ENCODE results near the gene SPTB. TPM values are rescaled to one million over a fixed set of nuclear protein-coding genes. Genes with fewer than 3 reads are reported as not detected.

Gene SPTB

GRCh38 chr14:64700290-64700689, 179.4 kb downstream of the SPTB start:
- Histone ChIP-seq H2BK120ac (ENCODE audit: low read depth, low read length) (no peak overlapping the region), H2BK12ac (ENCODE audit: low read length) (no peak overlapping the region), H2AFZ (ENCODE audit: low read length) (no peak overlapping the region), H3K23ac (ENCODE audit: low read depth, low read length, poor library complexity) (no peak overlapping the region), H2BK5ac (ENCODE audit: low read length) (no peak overlapping the region), H4K91ac (ENCODE audit: low read depth, low read length, poor library complexity) (no peak overlapping the region), H3K9ac (ENCODE audit: low read depth, low read length, poor library complexity) (no peak overlapping the region), H3K27ac (replicated peaks; ENCODE audit: low read length) (no peak overlapping the region), H3K4me2 (ENCODE audit: insufficient read depth, low read length, poor library complexity, severe bottlenecking) (no peak overlapping the region), H3K27me3 (ENCODE audit: control insufficient read depth in 3 of 3, insufficient read depth in 3 of 3, low read depth in 1 of 3, low read length in 3 of 3) (peaks cover 0 to 73% (median 0%) of the 10 kb centered on the region in 3 experiments), H3K18ac (ENCODE audit: low read length) (no peak overlapping the region), H3K79me1 (ENCODE audit: low read depth, low read length) (peaks cover 3% of the 10 kb centered on the region), H3K36me3 (replicated peaks in 1 of 2; ENCODE audit: control insufficient read depth in 2 of 2, insufficient read depth in 2 of 2, low read length in 2 of 2) (no peaks in the 10 kb centered on the region), H4K8ac (ENCODE audit: low read depth, low read length) (no peak overlapping the region), H3K4me3 (ENCODE audit: low read length in 2 of 2) (no peak overlapping the region), H3K4ac (ENCODE audit: low read length) (no peak overlapping the region), H2BK15ac (ENCODE audit: low read length) (no peak overlapping the region), H3K9me3 (replicated peaks in 1 of 2; ENCODE audit: control insufficient read depth in 2 of 2, insufficient read depth in 1 of 2, low read depth in 1 of 2, low read length in 2 of 2) (no peaks in the 10 kb centered on the region), H2AK5ac (ENCODE audit: low read depth, low read length) (no peak overlapping the region), H3K14ac (ENCODE audit: low read length) (no peak overlapping the region), H3K4me1 (ENCODE audit: control insufficient read depth in 2 of 2, insufficient read depth in 1 of 2, low read depth in 1 of 2, low read length in 2 of 2) (peaks cover 11 to 13% of the 10 kb centered on the region in 2 donors)
- no CpG with 5 or more reads among the region's 2 CpGs for WGBS, 2 donors (ENCODE audit: extremely low coverage in 2 of 2, insufficient read length in 2 of 2, insufficient replicate concordance in 1 of 2)
- no peak for DNase-seq (ENCODE audit: low spot score)

- Histone ChIP-seq H2BK15ac (ENCODE audit: low read length) (no peak overlapping the region), H3K9ac (ENCODE audit: low read depth, low read length, poor library complexity) (no peak overlapping the region), H3K4me3 (ENCODE audit: low read length in 2 of 2) (no peak overlapping the region), H3K27me3 (ENCODE audit: control insufficient read depth in 3 of 3, insufficient read depth in 3 of 3, low read depth in 1 of 3, low read length in 3 of 3) (peaks cover 0 to 83% (median 0%) of the 10 kb centered on the region in 3 experiments), H2BK120ac (ENCODE audit: low read depth, low read length) (no peak overlapping the region), H3K18ac (ENCODE audit: low read length) (no peak overlapping the region), H4K91ac (ENCODE audit: low read depth, low read length, poor library complexity) (no peak overlapping the region), H3K14ac (ENCODE audit: low read length) (no peak overlapping the region), H3K4me2 (ENCODE audit: insufficient read depth, low read length, poor library complexity, severe bottlenecking) (no peak overlapping the region), H2BK12ac (ENCODE audit: low read length) (no peak overlapping the region), H2BK5ac (ENCODE audit: low read length) (no peak overlapping the region), H3K27ac (replicated peaks; ENCODE audit: low read length) (no peak overlapping the region), H3K23ac (ENCODE audit: low read depth, low read length, poor library complexity) (no peak overlapping the region), H3K79me1 (ENCODE audit: low read depth, low read length) (no peaks in the 10 kb centered on the region), H2AFZ (ENCODE audit: low read length) (no peak overlapping the region), H3K4me1 (ENCODE audit: control insufficient read depth in 2 of 2, insufficient read depth in 1 of 2, low read depth in 1 of 2, low read length in 2 of 2) (peaks cover 12 to 13% of the 10 kb centered on the region in 2 donors), H3K9me3 (replicated peaks in 1 of 2; ENCODE audit: control insufficient read depth in 2 of 2, insufficient read depth in 1 of 2, low read depth in 1 of 2, low read length in 2 of 2) (no peaks in the 10 kb centered on the region), H4K8ac (ENCODE audit: low read depth, low read length) (no peak overlapping the region), H3K36me3 (replicated peaks in 1 of 2; ENCODE audit: control insufficient read depth in 2 of 2, insufficient read depth in 2 of 2, low read length in 2 of 2) (no peaks in the 10 kb centered on the region), H2AK5ac (ENCODE audit: low read depth, low read length) (no peak overlapping the region), H3K4ac (ENCODE audit: low read length) (no peak overlapping the region)
- WGBS, 2 donors (ENCODE audit: extremely low coverage in 2 of 2, insufficient read length in 2 of 2, insufficient replicate concordance in 1 of 2), result no CpG with 5 or more reads among the region's 7 CpGs
- no peak for DNase-seq (ENCODE audit: low spot score)
These were observed 180.8 kb downstream of the SPTB start for GRCh38 chr14:64698903-64699302.

GRCh38 chr14:64696355-64696857, 183.3 kb downstream of the SPTB start:
- no peaks in the 10 kb centered on the region for H3K36me3 ChIP-seq (replicated peaks in 1 of 2; ENCODE audit: control insufficient read depth in 2 of 2, insufficient read depth in 2 of 2, low read length in 2 of 2)
- no peaks in the 10 kb centered on the region for H3K79me1 ChIP-seq (ENCODE audit: low read depth, low read length)
- no peak overlapping the region for H2BK120ac ChIP-seq (ENCODE audit: low read depth, low read length)
- no peak overlapping the region for H2BK15ac ChIP-seq (ENCODE audit: low read length)
- H4K8ac ChIP-seq (ENCODE audit: low read depth, low read length), result no peak overlapping the region
- no peak overlapping the region for H3K27ac ChIP-seq (replicated peaks; ENCODE audit: low read length)
- no peak overlapping the region for H2AFZ ChIP-seq (ENCODE audit: low read length)
- H2BK12ac ChIP-seq (ENCODE audit: low read length), result peak overlapping the region; percentile 10
- no peak overlapping the region for H3K4me3 ChIP-seq (ENCODE audit: low read length in 2 of 2)
- no peak overlapping the region for H3K18ac ChIP-seq (ENCODE audit: low read length)
- WGBS, 2 donors (ENCODE audit: extremely low coverage in 2 of 2, insufficient read length in 2 of 2, insufficient replicate concordance in 1 of 2), result no CpG with 5 or more reads among the region's 4 CpGs
- no peak overlapping the region for H3K9ac ChIP-seq (ENCODE audit: low read depth, low read length, poor library complexity)
- H3K4ac ChIP-seq (ENCODE audit: low read length), result no peak overlapping the region
- DNase-seq (ENCODE audit: low spot score), result no peak
- H2BK5ac ChIP-seq (ENCODE audit: low read length), result no peak overlapping the region
- no peak overlapping the region for H2AK5ac ChIP-seq (ENCODE audit: low read depth, low read length)
- no peak overlapping the region for H3K4me2 ChIP-seq (ENCODE audit: insufficient read depth, low read length, poor library complexity, severe bottlenecking)
- H3K14ac ChIP-seq (ENCODE audit: low read length), result no peak overlapping the region
- no peak overlapping the region for H4K91ac ChIP-seq (ENCODE audit: low read depth, low read length, poor library complexity)
- no peaks in the 10 kb centered on the region for H3K9me3 ChIP-seq (replicated peaks in 1 of 2; ENCODE audit: control insufficient read depth in 2 of 2, insufficient read depth in 1 of 2, low read depth in 1 of 2, low read length in 2 of 2)
- H3K27me3 ChIP-seq (ENCODE audit: control insufficient read depth in 3 of 3, insufficient read depth in 3 of 3, low read depth in 1 of 3, low read length in 3 of 3), result peaks cover 0 to 58% (median 0%) of the 10 kb centered on the region in 3 experiments
- peaks cover 4 to 15% of the 10 kb centered on the region in 2 donors for H3K4me1 ChIP-seq (ENCODE audit: control insufficient read depth in 2 of 2, insufficient read depth in 1 of 2, low read depth in 1 of 2, low read length in 2 of 2)
- H3K23ac ChIP-seq (ENCODE audit: low read depth, low read length, poor library complexity), result no peak overlapping the region

Small RNA genes within 50 kb of the gene (small RNA-seq; reads per million reads assigned to genes)
- not detected for gene RPPH1-2P (ENCODE audit: insufficient read depth)
